ENCODE results near the gene TMEM184A. TPM values are rescaled to one million over a fixed set of nuclear protein-coding genes. Genes with fewer than 3 reads are reported as not detected.

TMEM184A gene
- total and polyA plus RNA-seq, 2 of the 13 experiments (the other 11 are each of a cell fraction or from before 2014, with no cell fraction given) = 9.5 to 20.4 TPM

GRCh38 chr7:1558181-1558811 is 2.3 kb upstream of the TMEM184A start (continued):
- peak; percentile 49; the same call in 1 of the 2 replicates for TF ChIP-seq MAZ (IDR thresholded peaks at IDR 0.05; ENCODE audit: borderline replicate concordance, low read depth, low read length)
- 0 out of 2 replicates have a peak, but pooled peaks have one; percentile 37 for TF ChIP-seq MAZ (CRISPR knock-in tag; IDR thresholded peaks at IDR 0.05; ENCODE audit: low read depth)
- peak; percentile 57 for TF ChIP-seq ZNF883 (CRISPR knock-in tag; IDR thresholded peaks at IDR 0.05; ENCODE audit: not compliant biosample characterization)
- TF ChIP-seq NBN (conservative IDR thresholded peaks at IDR 0.05) = no peak
- TF ChIP-seq CSRNP1 (CRISPR knock-in tag; IDR thresholded peaks at IDR 0.05) = no peak
- TF ChIP-seq XRCC5 (optimal IDR thresholded peaks at IDR 0.05; ENCODE audit: low read length) = no peak
- no peak for TF ChIP-seq BRF2 (CRISPR knock-in tag; IDR thresholded peaks at IDR 0.05)
- TF ChIP-seq U2AF1 (optimal IDR thresholded peaks at IDR 0.05; ENCODE audit: low read depth, low read length) = no peak
- TF ChIP-seq TFDP1 (CRISPR knock-in tag; IDR thresholded peaks at IDR 0.05; ENCODE audit: borderline replicate concordance) = no peak
- no peak for TF ChIP-seq RNF2 (conservative IDR thresholded peaks at IDR 0.05; ENCODE audit: low read depth)
- peak; percentile 76; the same call in 1 of the 2 replicates for TF ChIP-seq ZNF274 (CRISPR knock-in tag; IDR thresholded peaks at IDR 0.05)
- TF ChIP-seq ZNF782 (CRISPR knock-in tag; IDR thresholded peaks at IDR 0.05; ENCODE audit: borderline replicate concordance) = no peak
- TF ChIP-seq ZNF503 (CRISPR knock-in tag; IDR thresholded peaks at IDR 0.05) = no peak
- no peak for TF ChIP-seq TERF1 (CRISPR knock-in tag; IDR thresholded peaks at IDR 0.05)
- TF ChIP-seq EED (CRISPR knock-in tag; IDR thresholded peaks at IDR 0.05) = peak; percentile 12; the same call in 1 of the 2 replicates
- no peak for TF ChIP-seq ZNF746 (CRISPR knock-in tag; IDR thresholded peaks at IDR 0.05)
- TF ChIP-seq CHCHD3 (CRISPR knock-in tag; IDR thresholded peaks at IDR 0.05) = peak; percentile 75; the same call in 1 of the 2 replicates
- peak; percentile 58 for TF ChIP-seq GABPB1 (CRISPR knock-in tag; IDR thresholded peaks at IDR 0.05)
- TF ChIP-seq ZFP90 (CRISPR knock-in tag; IDR thresholded peaks at IDR 0.05; ENCODE audit: borderline replicate concordance) = no peak
- no peak for TF ChIP-seq ZNF251 (CRISPR knock-in tag; IDR thresholded peaks at IDR 0.05)
- 0 out of 2 replicates have a peak, but pooled peaks have one; percentile 35 for TF ChIP-seq ZNF333 (CRISPR knock-in tag; IDR thresholded peaks at IDR 0.05; ENCODE audit: borderline replicate concordance)
- TF ChIP-seq CHD2 (IDR thresholded peaks at IDR 0.05; ENCODE audit: low read depth, low read length) = no peak
- TF ChIP-seq KLF16 (CRISPR knock-in tag; IDR thresholded peaks at IDR 0.05) = no peak
- TF ChIP-seq FOSL2 (CRISPR knock-in tag; IDR thresholded peaks at IDR 0.05) = peak; percentile 48; the same call in 1 of the 2 replicates

Measured in HepG2 (cell line).